Erythroblast (primary cell): ENCODE measurements around the gene FBN3.

Source experiments
- GATA1 ChIP-seq: IDR thresholded peaks from 2 replicates; pipeline ENCODE4 v1.6.1; 2011; ENCODE audit warnings: low read depth, mild to moderate bottlenecking, control low read depth, low read length, moderate library complexity
- POLR2A ChIP-seq: IDR thresholded peaks from 2 replicates; pipeline ENCODE4 v1.6.1; 2011; ENCODE audit warnings: mild to moderate bottlenecking, low read length

DNA sequence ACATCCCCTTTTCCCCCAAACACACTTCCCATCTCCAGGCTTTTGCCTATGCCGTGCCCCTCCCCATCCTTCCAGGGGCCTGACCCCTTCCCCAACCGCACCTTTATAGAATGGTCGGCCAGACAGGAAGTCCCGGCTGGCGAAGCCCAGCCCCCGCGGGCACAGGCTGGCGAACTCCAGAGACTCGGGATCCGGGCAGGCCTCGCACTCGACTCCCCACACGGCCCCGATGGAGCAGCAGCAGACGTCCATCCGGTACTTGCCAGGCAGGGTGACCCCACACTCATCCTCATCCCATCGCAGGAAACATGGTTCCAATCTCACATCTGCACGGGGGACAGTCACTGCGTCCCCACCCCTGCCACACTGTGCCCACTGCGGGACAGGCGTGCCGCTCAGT is 25.7 kb downstream of the FBN3 start:
- TF ChIP-seq POLR2A (no peak), GATA1 (no peak)
